HG02610 (cell line): ENCODE measurements around the gene SNX12.
"Not testable (repeated sequence)": the region's sequence is repeated elsewhere in the genome, so short reads cannot be mapped to it uniquely, and the experiment has no call there.

Experiments used
- ATAC-seq: cut with Tn5 transposase; IDR thresholded peaks from one replicate; pipeline ENCODE4 v1.9.1; 2021; ENCODE audit warnings: mild to moderate bottlenecking, moderate library complexity; ENCODE audit not compliant: unreplicated experiment

SNX12 gene

DNA sequence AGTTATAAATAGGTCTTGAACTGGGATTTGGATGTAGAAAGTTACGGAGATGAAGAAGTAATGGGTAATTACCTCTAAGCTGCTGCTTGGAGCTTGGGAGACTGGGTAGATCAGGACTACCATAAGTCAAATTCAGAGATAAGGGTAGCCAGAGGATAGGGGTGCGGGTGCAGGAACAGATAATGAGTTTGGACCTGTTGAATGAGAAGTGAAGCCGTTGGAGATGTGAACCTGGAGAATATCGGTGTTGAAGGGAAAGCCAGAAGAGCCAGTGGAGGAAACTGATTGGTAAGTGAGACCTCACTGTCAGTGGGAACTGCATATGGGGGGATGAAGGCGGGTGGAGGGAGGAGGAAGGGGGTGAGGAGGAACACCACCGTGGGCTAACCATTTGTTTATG, 26.9 kb upstream of the SNX12 start:
- no peak for ATAC-seq

DNA sequence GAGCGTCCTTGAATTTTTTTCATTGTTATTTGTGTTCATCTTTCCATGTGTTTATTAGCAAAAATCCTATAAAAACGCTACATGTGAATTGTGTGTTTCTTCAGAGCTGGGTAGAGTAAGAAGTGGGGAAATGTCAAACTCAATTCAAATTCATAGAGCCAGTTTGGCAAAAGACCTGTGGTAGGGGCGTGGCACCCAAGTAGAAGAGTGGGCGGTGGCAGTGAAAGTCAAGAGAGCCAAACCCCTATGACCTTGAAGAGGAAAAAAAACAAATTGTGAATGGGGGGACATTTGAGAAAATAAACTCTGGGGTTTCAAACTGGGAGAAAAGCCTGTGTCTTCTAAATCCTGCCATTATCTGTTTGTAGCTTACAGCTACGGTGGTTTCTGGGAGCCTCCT, 23.1 kb upstream of the SNX12 start:
- ATAC-seq = no peak

DNA sequence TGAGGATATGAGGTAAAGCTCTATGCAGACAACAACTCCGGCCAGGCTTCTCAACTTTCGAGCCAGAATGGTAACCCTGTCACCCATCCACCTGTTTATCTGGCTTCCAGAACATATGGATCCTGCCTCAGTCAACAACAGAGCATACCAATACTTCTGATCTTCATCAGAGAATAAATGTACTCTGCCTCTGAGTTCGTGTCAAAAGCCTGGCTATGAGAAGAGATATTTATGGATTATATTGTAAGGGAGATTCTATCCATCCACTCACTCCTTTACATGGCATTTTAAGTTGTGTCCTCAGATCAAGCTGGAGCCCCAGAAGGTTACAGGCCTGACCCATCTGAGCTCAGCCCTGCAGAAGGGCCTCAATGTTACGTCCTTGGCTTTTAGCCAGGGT, 17.8 kb upstream of the SNX12 start:
- no peak for ATAC-seq

DNA sequence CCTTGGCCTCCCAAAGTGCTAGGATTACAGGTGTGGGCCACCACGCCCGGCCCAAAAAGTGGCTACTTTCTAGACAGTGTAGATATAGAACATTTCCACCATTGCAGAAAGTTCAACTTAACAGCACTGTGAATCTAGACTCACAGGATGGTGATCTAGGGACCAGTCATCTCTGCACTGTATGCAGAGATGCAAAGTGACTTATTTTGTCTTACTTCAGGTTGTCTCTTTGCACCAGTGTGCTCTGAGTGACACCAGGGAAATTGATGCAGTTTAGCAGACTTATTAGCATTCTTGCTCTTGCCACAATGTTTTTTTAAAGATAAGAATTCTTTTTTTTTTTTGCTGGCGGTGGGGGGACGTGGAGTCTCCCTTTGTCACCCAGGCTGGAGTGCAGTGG, 14.7 kb upstream of the SNX12 start:
- no peak for ATAC-seq

DNA sequence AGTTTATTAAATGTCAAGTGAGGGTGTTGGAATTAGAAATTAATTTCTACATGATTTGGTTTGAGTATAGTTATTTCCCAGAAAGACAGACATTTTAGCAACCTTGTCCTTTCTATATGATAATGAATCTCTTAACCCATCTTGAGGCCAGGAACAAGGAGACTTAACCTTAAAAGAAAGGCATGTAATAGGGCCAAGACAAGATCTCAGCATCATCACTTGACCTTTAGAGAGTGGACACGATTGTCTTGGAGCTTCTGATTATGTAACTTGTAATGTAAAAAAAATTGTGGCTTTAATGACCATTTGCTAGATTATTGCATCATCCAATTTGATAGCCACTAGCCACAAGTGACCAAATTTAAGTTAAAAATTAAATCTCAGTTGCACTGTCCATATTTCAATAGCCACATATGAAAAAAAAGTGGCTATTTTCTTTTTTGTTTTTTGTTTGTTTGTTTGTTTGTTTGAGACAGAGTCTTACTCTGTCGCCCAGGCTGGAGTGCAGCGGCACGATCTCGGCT, 14.1 kb upstream of the SNX12 start:
- ATAC-seq = no peak

DNA sequence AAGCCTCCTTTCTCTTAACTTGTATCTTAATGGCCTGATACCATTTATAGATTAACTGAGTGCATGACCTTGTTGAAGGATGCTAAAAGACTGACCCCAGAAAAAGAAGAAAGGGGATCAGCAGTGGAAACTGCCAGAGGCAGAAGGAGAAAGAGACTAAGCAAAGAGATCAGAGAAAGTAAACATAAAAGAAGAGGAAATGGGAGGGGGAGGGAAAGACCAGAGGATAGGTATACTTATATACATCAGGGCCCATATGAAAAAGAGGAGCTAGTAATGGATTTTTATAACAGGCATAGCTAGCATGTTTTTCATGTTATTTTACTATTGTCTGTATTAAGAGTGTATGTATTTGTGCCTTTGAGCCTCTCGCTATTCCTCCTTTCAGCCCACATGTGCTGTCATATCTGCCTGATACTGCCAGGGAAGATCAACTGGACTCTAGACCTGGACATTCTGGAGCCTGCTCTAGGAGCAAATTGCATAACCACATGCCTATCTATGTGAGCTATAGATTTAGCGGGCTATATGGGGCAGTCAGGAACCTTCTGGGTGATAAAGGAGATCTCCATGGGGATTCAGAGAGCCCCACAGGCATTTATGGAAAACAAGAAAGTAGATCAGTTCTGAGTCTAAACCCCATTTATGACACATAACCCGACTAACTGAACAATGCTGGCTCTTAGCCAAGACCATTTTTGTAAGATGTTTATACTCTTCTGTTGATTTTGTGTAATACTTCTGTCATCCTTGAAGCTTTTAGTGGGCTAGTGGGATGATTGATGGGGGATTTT, 13.4 kb upstream of the SNX12 start:
- ATAC-seq = no peak

DNA sequence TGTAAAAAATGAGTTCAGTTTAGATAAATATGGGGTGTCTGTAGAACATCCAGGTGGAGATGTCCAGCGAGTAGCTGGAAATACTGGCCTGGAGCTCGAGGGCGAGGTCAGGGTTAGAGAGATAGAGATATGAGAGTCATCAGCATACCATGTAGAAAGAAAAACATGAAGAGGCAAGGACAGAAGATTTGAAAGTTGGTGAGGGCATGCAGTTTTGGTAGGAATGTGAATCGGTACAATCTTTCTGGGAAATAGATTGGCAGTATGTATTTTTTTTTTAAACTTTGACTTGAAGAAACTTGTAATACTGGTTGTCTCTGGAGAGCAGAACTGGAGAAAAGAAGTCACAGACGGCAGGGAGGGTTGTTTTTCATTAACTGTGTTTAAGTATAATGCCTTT, 2.4 kb upstream of the SNX12 start:
- no peak for ATAC-seq

DNA sequence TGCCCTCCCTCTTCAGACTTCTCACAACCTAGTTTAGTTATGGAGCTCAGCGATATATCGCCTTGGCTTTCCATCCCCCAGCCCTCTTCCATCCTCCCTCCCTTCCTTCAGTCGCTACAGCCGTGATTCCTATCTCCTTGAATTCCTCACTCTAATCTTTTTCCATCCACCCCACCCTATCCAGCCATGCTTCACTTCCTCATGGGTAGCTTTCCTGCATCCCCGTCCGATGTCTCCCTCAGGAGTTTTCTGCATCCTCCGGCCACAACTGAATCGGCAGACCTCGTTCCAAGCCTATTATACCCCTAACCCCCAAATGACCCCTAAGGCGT, 456 bp downstream of the SNX12 start:
- ATAC-seq = no peak

DNA sequence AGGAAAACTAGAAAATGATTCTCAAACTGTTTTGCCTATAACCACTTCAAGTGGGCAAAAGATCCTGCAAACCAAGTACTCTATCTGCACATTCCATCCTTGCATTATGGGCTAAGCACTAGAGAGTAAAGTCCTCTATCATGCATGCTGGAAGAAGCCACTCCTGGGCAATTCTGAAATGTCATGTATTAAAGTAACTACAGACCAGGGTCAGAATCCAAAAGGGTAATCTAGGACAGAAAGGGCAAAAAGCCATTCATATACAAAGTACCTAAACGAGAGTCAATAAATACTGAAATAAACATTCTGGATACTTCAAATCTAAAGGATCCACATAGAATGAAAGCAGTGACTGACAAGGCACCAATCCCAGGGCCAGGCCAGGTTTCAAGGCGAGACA, 1.0 kb downstream of the SNX12 start:
- no peak for ATAC-seq

DNA sequence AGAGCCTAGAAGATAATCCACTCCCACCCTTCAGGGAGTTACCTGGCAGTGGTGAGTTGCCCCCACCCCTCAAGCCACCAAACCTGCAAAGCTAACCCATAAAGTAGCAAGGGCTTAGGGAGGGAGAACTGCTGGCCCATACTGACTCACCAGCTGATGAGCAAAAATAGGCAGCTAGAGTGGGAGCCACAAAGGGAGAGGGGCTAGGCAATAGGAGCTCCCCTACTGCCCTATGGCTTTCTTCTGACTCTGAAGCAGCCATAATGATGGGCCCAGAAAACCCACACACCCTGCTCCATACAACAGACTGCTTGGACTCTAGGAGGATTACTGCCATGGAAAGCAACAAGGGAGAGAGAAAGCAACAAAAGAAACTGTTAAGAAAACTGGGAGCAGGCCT, 8.0 kb downstream of the SNX12 start:
- ATAC-seq = no peak

DNA sequence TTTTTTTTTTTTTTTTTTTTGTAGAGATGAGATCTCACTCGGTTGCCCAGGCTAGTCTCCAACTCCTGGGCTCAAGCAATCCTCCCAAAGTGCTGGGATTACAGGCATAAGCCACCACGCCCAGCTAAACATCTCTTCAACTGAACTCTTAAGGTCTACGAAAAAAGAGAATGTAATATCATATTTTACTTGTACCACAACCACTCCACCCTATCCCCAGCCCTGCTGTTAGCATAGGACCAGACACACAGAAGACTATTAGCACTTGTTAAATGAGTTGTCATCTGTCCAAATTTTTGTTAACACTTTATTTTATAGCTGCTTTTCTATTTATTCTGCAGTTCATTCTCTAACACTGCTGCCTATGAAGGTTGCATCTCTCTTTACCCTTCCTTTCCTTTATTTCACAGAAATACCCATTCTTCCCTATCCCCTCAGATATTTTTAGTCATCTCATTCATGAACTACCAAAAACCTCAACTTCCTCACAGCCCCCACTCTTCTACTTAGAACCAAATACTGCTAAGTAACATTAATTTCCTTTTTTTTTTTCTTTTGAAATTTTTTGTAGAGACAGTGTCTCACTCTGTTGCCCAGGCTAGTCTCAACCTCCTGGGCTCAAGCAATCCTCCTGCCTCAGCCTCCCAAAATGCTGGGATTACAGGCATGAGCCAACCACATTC, 10.1 kb downstream of the SNX12 start:
- no peak for ATAC-seq

DNA sequence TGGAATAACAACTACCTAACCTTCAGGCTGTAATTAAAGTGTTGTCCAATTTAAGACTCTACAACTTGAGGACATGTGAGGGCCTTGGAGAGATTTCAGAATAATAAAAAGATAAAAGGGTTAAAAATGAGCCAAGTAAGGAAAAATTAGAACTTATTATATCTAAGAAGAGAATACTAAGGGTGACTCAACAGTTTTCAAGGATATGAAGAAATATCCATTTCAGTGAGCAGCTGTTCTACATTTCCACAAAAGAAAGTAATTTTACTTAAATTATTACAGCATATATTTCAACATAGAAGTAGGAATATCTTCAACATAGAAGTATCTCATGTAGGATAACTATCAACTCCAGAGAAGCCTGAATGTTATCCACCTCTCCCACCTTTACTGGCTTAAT, 11.3 kb downstream of the SNX12 start:
- no peak for ATAC-seq

DNA sequence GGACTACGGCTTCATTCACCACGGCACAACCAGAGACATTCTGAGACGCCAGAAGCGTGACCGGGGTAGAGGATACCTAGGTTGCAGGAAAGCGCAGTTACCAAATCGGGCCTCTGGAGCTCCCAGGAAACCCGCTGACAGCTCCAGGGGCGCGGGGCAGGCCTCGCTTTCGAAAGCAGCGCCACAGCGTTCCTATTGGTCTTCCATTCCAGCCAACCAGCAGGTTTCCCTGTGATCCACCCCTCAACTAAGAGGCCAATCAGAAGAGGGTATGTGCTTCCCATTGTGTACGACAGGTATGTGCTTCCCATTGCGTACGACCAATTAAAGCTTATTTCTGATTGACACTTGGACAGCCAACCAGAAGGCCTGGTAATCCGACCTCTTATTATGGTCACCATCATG, 14.9 kb downstream of the SNX12 start:
- peak; percentile 99 for ATAC-seq

DNA sequence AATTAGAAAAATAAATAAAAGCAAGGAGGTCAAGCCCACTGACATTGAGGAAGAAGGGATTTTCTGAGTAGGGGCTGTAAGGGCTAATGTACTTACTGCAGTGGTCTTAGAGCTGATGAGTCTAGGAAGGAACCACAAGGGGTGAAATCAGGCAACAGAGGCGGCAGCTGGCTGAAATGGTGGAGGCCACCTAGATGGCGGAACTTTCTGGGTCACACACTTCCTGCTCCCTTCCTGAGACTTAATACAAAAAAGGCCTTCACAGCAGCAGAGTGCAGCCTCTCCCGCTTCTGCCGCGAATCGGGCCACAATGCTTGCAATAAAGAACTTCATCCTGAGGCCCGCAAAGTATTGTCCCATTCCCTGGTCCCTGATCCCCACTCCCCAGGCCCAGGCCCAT, 15.4 kb downstream of the SNX12 start:
- peak; percentile 16 for ATAC-seq

DNA sequence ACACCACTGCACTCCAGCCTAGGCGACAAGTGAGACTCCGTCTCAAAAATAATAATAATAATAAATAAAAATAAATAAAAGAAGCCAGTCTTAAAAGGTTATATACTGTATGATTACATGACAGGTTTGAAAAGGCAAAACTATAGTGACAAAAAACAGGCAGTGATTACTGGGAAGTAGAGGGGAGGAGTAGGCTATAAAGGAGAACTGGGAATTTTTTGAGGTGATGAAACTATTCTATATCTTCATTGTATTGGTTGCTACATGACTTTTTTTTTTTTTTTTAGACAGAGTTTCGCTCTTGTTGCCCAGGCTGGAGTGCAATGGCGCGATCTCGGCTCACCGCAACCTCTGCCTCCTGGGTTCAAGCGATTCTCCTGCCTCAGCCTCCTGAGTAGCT, 20.2 kb downstream of the SNX12 start:
- ATAC-seq = not testable (repeated sequence)

DNA sequence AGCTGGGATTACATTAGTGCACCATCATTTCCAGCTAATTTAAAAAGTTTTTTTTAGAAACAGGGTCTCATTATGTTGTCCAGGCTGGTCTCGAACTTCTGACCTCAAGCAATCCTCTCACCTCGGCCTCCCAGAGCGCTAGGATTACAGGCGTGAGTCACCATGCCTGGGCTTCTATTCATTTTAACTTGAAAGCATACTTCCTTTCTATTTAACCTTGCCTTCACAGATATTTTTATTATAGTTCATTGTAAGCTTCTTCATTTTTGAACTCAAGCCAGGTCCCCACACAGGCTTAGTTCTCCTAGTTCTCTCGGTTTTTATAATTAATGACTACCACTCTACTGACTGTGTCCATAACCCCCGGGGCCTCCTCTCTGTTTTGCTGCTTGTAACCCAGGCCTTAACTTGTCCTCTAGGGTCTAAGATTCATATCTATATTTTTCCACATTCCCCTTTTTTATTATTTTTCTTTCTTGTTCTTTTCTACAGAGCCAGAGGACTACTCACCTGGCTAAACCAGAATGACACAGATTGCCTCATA, 50.7 kb downstream of the SNX12 start:
- ATAC-seq = no peak
